Fibroblast of lung (primary cell): ENCODE data around the gene CDYL. TPM values are rescaled to one million over a fixed set of nuclear protein-coding genes. Genes with fewer than 3 reads are reported as not detected.
"Not testable (repeated sequence)": the region's sequence is repeated elsewhere in the genome, so short reads cannot be mapped to it uniquely, and the experiment has no call there.

Experiments
- DNase-seq, 2 donors: peaks; one replicate each; pipeline versions ENCODE4 v3.0.0 to v3.0.0-alpha.2; 2010; ENCODE audit warnings: low read depth in 2 of 2
- H2AFZ ChIP-seq: 2 replicates; pipeline ENCODE4 v1.5.1; 2012; ENCODE audit warnings: low read length, control low read depth, inconsistent platforms
- H3K27ac ChIP-seq: 2 replicates; pipeline ENCODE4 v1.5.1; 2011; ENCODE audit warnings: low read length, control low read depth; ENCODE audit not compliant: insufficient read depth
- H3K27me3 ChIP-seq: 2 replicates; pipeline ENCODE4 v1.5.1; 2011; ENCODE audit warnings: mild to moderate bottlenecking, low read length; ENCODE audit not compliant: control insufficient read depth, insufficient read depth
- H3K36me3 ChIP-seq: 2 replicates; pipeline ENCODE4 v1.5.1; 2011; ENCODE audit warnings: low read length; ENCODE audit not compliant: control insufficient read depth, insufficient read depth
- H3K4me1 ChIP-seq: 2 replicates; pipeline ENCODE4 v1.5.1; 2011; ENCODE audit warnings: low read length; ENCODE audit not compliant: control insufficient read depth, insufficient read depth; ENCODE audit errors: extremely low read depth
- H3K4me2 ChIP-seq: 2 replicates; pipeline ENCODE4 v1.5.1; 2011; ENCODE audit warnings: low read length, control low read depth; ENCODE audit not compliant: insufficient read depth; ENCODE audit errors: extremely low read depth
- H3K4me3 ChIP-seq, 4 experiments: fragments of 200-600 bp in 1 of 4; sonication (generic) in 1 of 4; replicated peaks in 1 of 4; 2 replicates each; pipeline ENCODE4 v1.5.1; 2011 to 2016; ENCODE audit warnings: low read length in 4 of 4, low read depth in 3 of 4, mild to moderate bottlenecking in 3 of 4, control low read depth in 2 of 4, inconsistent platforms in 1 of 4, mixed read lengths in 1 of 4; ENCODE audit not compliant: insufficient read depth in 1 of 4; ENCODE audit errors: control extremely low read depth in 1 of 4
- H3K79me2 ChIP-seq: 2 replicates; pipeline ENCODE4 v1.5.1; 2012; ENCODE audit warnings: mild to moderate bottlenecking, low read length, inconsistent platforms; ENCODE audit not compliant: control insufficient read depth, insufficient read depth
- H3K9ac ChIP-seq: 2 replicates; pipeline ENCODE4 v1.5.1; 2011; ENCODE audit warnings: mild to moderate bottlenecking, low read length, control low read depth; ENCODE audit not compliant: insufficient read depth
- H3K9me3 ChIP-seq: 2 replicates; pipeline ENCODE4 v1.5.1; 2012; ENCODE audit warnings: low read depth, low read length; ENCODE audit not compliant: control insufficient read depth, insufficient read depth
- H4K20me1 ChIP-seq: 2 replicates; pipeline ENCODE4 v1.5.1; 2011; ENCODE audit warnings: low read length; ENCODE audit not compliant: control insufficient read depth, insufficient read depth; ENCODE audit errors: extremely low read depth
- CTCF ChIP-seq, 2 donors: IDR thresholded peaks in 1 of 2; conservative IDR thresholded peaks in 1 of 2; 1 replicate in 1 of 2; 2 replicates in 1 of 2; pipeline ENCODE4 v1.5.1; 2011 to 2012; ENCODE audit warnings: low read length in 2 of 2, control low read depth in 1 of 2, inconsistent platforms in 1 of 2, low read depth in 1 of 2, mild to moderate bottlenecking in 1 of 2
- EZH2 ChIP-seq: IDR thresholded peaks from 2 replicates; pipeline ENCODE4 v1.5.1; 2012; ENCODE audit warnings: low read length, control low read depth, mild to moderate bottlenecking; ENCODE audit errors: missing control alignments
- polyA plus RNA-seq, 2 donors: library from polyadenylated mRNA; depleted of rRNA in 1 of 2; stranded (reverse) in 1 of 2; unstranded in 1 of 2; fragments of >200 nt; gene quantifications; 2 replicates each; pipeline ENCODE4 v1.2.1, GENCODE V29; 2011 to 2012; ENCODE audit warnings: missing spikeins in 1 of 2
- total RNA-seq: library from RNA; depleted of rRNA; stranded (reverse); fragments of >200 nt; gene quantifications from 2 replicates; pipeline ENCODE4 v1.2.1, GENCODE V29; 2014

Gene CDYL
- total and polyA plus RNA-seq, 2 donors (not counting 1 experiment from before 2014, with no cell fraction given), result 20.6 to 24.9 TPM

- H3K27ac ChIP-seq, result no peak overlapping the region
- no peak for DNase-seq
- peaks cover 4% of the 10 kb centered on the region for H3K4me1 ChIP-seq
- H4K20me1 ChIP-seq, result no peaks in the 10 kb centered on the region
- H3K27me3 ChIP-seq, result no peaks in the 10 kb centered on the region
- no peak overlapping the region for H2AFZ ChIP-seq
- H3K9ac ChIP-seq, result no peak overlapping the region
- H3K79me2 ChIP-seq, result peaks cover 16% of the 10 kb centered on the region
- H3K4me3 ChIP-seq, result no peak overlapping the region
- no peaks in the 10 kb centered on the region for H3K36me3 ChIP-seq
- H3K4me2 ChIP-seq, result no peak overlapping the region
- TF ChIP-seq EZH2, result no peak
- no peak for TF ChIP-seq CTCF (conservative IDR thresholded peaks at IDR 0.05 in 1 of 2, IDR thresholded peaks at IDR 0.05 in 1 of 2; ENCODE audit: low read depth in 1 of 2, low read length in 2 of 2)
- no peaks in the 10 kb centered on the region for H3K9me3 ChIP-seq
Measured at GRCh38 chr6:4851035-4851434, 74.8 kb downstream of the CDYL start.

- not testable (repeated sequence) for H3K27me3 ChIP-seq, H3K4me2 ChIP-seq, H3K36me3 ChIP-seq, DNase-seq, H3K4me3 ChIP-seq, H3K9me3 ChIP-seq, H4K20me1 ChIP-seq, H3K4me1 ChIP-seq, H3K27ac ChIP-seq, H2AFZ ChIP-seq, H3K9ac ChIP-seq
- H3K79me2 ChIP-seq, result peaks cover 11% of the 10 kb centered on the region
Measured at GRCh38 chr6:4852186-4852585, 76.0 kb downstream of the CDYL start.

- no peak for DNase-seq
- no peaks in the 10 kb centered on the region for H3K9me3 ChIP-seq
- H3K4me2 ChIP-seq, result no peak overlapping the region
- no peak overlapping the region for H3K27ac ChIP-seq
- peaks cover 4% of the 10 kb centered on the region for H3K4me1 ChIP-seq
- no peak overlapping the region for H3K4me3 ChIP-seq
- TF ChIP-seq CTCF (conservative IDR thresholded peaks at IDR 0.05 in 1 of 2, IDR thresholded peaks at IDR 0.05 in 1 of 2; ENCODE audit: low read depth in 1 of 2, low read length in 2 of 2) (no peak), EZH2 (no peak)
- H3K27me3 ChIP-seq, result no peaks in the 10 kb centered on the region
- no peaks in the 10 kb centered on the region for H4K20me1 ChIP-seq
- no peak overlapping the region for H3K9ac ChIP-seq
- no peaks in the 10 kb centered on the region for H3K36me3 ChIP-seq
- peaks cover 10% of the 10 kb centered on the region for H3K79me2 ChIP-seq
- H2AFZ ChIP-seq, result no peak overlapping the region
Measured at GRCh38 chr6:4852938-4853337, 76.7 kb downstream of the CDYL start.
